Measurements from ENCODE around the gene CHIC2.

Gene CHIC2

DNA sequence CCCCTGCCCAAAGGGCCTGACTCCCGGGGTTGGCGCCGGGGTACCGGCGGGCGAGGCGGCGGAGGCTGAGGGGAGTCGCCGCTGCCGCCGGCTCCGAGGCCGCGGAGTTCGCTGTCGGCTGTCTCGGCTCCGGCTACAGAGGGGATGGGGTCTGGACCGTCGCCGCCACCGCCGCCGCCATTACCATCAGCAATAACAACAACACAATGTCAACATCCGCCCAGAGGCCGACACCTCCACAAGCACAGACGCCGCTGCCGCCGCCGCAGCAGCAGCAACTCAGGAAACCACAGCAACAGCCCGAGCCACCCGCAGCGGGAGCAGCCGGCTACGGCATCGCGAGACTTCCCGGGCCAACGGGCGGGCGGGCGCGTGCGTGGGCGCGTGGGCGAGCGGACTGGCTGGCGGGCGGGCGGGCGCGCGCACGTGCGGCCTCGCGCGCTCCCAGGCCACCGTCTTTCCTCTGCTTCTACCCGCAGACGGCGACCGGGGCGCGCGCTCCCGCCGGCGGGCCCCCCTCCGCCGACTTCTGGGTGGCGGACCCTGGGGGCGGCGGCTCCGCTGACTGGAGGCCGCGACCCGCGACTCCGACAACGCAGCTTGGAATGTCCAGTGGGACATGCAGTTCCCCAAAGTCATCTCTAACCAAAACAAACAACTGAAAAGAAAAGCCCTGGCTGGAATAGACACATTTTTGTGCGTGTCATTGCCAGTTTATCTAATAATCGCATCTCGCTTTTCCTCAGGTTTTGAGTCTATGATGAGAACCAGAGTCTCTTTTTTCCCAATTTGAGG, at the start of gene CHIC2:
CHIC2 (minus strand) TSS at position 289 of the 795 bp plus-strand sequence. CDS start 305 bp downstream, outside the sequence.
- TF ChIP-seq, protein P1, sequence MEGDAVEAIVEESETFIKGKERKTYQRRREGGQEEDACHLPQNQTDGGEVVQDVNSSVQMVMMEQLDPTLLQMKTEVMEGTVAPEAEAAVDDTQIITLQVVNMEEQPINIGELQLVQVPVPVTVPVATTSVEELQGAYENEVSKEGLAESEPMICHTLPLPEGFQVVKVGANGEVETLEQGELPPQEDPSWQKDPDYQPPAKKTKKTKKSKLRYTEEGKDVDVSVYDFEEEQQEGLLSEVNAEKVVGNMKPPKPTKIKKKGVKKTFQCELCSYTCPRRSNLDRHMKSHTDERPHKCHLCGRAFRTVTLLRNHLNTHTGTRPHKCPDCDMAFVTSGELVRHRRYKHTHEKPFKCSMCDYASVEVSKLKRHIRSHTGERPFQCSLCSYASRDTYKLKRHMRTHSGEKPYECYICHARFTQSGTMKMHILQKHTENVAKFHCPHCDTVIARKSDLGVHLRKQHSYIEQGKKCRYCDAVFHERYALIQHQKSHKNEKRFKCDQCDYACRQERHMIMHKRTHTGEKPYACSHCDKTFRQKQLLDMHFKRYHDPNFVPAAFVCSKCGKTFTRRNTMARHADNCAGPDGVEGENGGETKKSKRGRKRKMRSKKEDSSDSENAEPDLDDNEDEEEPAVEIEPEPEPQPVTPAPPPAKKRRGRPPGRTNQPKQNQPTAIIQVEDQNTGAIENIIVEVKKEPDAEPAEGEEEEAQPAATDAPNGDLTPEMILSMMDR (IDR thresholded peaks at IDR 0.05) = no peak

DNA sequence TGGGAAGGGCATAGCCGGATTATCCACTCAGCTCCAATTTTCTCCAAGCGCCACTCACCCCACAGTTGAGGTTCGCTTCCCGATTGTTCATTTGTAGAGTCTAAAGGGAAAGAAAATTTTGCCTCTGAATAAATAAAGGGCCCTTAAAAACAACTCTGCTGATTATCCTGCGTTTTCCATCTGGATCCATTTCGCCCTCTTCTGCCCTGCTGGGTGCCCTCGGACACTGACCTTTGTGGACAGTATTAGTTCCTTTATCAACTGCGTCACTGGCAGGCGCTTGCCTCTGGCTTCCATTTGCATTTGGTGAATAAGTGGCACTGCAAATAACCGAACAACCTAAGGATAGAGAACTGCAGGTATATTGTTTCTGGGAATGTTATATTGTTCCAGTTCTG, 45.6 kb upstream of the CHIC2 start:
- TF ChIP-seq, protein P1 (IDR thresholded peaks at IDR 0.05) = no peak

DNA sequence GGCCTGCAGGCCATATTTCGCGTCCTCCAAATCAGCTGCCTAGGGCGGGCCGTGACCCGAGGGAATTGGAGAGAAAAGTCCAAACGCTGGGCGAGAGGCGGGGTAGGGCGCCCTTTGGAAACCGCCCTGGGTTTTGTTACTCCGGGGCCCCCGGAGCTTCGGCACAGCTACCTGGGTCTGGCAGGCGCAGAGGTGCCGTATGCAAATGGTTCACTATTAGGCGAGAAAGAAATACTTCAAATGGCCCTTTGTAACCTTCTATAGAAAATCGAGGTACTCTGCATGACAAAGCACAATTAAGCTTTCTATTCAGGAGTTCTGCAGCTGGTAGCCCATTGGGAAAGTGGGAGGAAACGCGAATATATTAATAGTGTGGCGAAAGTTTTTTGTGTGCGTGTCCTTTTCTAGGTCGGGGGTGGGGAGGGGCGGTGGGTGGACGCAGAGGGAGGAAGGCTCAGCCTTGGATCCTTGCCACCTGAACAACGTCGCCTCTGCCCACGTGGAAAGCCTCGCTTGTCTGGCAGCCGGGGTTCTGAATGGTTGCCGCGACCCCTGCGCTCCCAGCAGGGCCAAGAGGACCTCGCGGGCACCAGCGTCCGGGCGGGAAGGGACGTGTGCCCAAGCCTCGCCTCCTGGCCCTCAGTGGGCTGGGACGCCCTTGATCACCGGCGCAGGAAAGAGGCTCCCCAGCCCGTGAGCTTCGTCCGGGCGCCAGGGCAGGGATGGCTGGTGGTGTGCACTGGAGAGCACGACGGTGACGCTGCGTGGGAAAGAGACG, 45.0 kb upstream of the CHIC2 start:
- TF ChIP-seq, protein P1 (IDR thresholded peaks at IDR 0.05) = no peak

DNA sequence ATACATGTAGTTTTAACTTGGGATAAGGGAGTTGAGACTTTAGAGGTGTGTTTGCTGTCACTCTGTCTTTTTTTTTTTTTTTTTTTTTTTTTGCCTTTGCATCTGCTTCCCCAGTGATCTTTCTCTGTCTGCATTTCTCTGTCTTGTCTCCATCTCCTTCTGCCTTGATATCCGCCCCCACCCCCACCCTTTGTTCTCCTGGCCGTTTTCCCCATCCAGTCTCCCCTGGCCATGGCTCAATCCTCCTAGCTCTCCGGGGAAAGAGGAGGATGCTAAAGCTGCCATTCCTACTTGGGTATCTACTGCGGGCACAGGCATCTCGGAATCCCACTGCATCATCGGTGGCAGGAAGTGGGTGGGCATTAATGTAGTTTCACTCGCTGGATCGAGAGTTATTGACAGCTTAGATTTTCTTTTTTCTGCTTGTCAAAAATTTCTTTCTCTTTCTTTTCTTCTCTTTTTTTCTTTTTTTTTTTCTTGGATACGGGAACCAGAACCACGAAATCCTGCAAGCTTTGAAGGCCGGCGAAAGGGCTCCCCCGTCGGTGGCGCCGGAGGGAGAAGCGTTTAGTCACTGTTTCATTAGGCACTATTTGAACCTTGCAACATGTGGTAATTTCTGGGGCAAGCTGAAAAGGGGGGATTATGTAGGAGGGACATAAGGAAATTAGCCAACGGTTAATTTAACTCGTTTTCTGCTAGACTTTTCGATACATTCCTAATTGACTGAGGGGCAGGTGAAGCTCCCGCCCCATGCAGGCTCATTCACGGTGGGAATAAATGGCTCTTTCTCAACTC, 43.7 kb upstream of the CHIC2 start:
- TF ChIP-seq, protein P1 (IDR thresholded peaks at IDR 0.05) = no peak

DNA sequence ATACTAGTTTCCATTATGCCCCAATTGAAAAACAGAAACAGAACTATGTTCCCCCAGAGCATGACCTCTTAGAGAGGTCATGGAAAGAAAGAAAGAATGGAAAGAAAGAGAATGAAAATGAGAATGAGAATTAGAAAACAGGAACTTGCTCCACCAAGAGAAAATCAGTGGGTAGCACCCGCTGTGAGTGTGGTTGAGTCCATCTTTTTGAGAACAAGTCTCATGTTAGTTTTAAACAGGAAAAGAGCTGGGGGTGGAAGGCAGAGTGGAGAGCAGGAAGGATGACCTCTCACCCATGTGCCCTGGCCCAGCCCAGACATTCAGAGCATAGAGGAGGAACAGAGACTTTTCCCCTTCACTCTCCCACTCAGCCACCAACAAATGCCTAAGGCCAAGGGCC, 40.5 kb upstream of the CHIC2 start:
- TF ChIP-seq, protein P1 (IDR thresholded peaks at IDR 0.05) = no peak

DNA sequence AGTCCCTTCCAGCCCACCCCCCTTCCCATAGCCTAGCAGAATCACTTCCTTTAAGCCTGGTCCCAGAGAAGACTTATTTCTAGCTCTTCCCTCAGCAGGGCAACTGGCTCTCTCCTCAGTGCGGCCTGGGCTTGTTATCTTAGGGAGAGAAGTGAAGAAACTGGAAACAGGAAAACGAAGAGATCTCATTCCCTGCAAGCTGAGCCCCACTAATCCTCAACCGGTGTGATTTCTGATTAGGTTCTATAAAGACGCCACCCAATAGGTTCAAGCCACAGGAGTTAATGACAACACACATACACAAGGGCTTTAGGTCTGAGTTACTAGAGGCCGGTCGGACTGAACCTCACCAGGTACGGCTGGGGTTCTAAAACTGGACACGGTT, 38.8 kb upstream of the CHIC2 start:
- TF ChIP-seq, protein P1 (IDR thresholded peaks at IDR 0.05) = no peak

DNA sequence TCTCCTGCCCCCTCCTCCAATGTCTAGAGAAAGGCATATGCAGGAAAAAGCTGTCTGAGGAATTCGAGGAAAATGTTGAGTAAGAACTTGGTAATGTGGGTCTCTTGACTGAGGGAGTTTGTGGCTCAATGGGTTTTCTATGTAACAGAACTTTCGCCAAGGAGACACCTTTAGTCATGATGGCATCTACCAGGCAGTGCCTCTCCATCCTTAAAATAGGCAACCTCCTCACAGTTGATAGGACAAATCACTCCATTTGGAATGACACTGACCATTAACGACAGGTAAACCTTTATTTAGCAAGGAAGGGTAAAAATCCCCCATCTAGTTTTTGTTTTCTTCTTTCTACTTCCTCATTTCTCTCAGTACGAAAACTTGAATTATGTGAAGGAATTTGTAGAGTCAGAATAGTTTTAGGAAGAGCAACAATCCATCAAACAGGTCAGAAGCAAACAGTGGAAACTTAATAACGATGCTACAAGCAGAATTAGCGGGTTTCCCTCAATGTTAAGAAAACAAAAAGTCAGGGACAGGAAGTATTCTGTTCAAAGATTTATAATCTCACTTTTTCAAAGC, 38.2 kb upstream of the CHIC2 start:
- TF ChIP-seq, protein P1 (IDR thresholded peaks at IDR 0.05) = no peak

Measured in LNCAP (cell line).